WI38 (cell line): Measurements from ENCODE around the gene MOCOS.

Source experiments
- H3K4me3 ChIP-seq: 2 replicates; pipeline ENCODE4 v1.5.1; 2011; ENCODE audit warnings: low read depth, mild to moderate bottlenecking, control low read depth, low read length
- TF ChIP-seq, protein P1 (sequence below): IDR thresholded peaks from 2 replicates; pipeline ENCODE4 v1.5.1; 2012; ENCODE audit warnings: low read depth, mild to moderate bottlenecking, control low read depth, low read length

MOCOS gene

DNA sequence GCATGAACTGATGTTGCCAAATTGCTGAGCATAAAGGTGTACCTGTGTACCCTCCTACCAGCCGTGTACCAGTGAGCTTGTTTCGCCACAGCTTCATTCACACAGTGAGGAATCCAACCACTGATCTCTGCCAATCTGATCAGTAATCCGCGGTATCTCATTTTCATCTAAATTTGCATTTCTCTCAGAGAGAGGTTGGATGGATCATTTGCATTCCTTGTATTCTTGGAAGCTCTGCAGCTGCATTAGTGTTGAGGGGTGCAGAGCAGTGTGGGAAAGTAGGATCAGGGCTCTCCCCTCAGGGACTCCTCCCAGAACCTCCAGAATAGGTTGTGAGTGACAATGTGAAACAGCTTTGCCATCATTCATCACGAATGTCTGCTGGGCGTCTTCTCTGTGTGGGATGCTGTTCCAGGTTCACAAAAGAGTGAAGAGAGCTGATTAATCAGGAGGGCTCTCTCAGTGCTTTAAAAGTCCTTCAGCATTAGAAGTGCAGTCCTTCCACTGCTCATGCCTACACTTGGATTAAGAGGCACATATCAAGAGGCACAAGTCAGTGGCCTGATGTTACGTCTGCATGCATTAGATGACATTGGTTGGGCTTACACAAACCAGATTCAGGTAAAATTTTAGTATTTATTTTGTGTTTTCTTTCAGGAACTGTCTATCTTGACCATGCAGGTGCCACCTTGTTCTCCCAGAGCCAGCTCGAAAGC, 7.5 kb downstream of the MOCOS start:
- no peak overlapping the region for H3K4me3 ChIP-seq
- TF ChIP-seq, protein P1, sequence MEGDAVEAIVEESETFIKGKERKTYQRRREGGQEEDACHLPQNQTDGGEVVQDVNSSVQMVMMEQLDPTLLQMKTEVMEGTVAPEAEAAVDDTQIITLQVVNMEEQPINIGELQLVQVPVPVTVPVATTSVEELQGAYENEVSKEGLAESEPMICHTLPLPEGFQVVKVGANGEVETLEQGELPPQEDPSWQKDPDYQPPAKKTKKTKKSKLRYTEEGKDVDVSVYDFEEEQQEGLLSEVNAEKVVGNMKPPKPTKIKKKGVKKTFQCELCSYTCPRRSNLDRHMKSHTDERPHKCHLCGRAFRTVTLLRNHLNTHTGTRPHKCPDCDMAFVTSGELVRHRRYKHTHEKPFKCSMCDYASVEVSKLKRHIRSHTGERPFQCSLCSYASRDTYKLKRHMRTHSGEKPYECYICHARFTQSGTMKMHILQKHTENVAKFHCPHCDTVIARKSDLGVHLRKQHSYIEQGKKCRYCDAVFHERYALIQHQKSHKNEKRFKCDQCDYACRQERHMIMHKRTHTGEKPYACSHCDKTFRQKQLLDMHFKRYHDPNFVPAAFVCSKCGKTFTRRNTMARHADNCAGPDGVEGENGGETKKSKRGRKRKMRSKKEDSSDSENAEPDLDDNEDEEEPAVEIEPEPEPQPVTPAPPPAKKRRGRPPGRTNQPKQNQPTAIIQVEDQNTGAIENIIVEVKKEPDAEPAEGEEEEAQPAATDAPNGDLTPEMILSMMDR, result no peak

DNA sequence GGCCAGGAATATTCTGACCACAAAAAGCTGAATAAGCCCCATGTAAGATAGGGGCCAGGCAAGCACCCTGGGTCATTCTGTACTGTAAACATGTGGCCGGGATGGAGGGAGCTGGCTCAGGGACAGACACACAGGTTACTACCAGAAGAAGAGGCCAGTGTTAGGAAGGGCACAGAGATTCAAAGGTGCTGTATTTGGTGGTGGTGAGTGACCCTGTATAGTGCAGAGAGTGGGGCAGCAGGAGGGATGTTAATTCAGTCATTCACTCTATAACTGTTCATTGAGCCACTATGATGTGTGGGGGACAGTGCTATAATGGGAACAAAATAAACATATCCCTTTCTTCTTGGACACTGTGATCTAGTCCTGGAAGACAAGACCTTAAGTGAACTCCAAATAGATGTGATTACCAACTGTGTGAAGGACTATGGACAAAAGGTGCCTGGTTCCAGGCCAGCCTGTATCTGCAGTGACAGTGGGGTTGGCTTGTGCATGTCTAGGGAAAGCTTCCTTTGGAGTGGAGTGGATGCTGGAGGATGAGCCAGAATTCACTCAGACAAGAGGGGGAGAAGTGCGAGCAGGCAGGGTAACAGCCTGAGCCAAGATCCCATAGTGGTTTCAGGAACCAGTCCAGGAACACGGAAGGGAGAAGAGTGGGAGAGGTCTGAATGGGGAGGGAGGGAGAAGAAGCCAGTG, 8.3 kb downstream of the MOCOS start:
- TF ChIP-seq, protein P1, result no peak
- H3K4me3 ChIP-seq, result no peak overlapping the region

DNA sequence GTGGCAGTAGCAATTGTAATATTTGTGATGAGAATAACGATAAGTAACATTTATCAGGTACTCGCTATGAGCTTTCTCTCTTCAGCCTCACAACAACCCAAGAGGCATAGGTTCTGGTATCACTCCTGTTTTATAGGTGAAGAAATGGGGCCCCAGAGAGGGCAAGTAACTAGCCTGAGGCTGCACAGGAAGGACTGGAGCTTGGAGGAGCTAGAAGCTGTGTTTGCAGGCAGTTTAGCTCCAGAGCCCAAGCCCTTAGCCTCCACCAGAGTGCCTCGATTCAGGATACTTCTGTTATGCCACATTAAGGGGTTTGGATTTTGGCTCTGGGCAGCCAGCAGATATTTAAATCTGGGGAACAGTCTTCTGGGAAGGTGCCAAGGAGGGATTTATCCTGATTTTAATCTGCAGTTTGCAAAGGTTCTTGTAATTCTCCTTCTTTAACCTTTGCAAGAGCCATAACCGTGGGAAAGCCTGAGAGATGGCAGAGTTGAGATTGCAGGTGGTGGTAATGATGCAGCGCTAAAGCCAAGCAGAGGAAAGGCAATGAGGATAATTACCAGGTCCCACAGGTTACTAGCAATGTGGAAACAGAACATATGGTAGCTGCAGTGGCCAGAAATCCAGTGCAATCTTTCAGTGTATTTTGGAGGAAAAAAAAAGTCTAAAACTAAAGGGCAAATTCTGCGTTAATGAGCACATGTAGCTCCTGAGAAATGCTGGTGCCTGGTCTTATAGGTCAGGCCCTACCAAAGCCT, 9.1 kb downstream of the MOCOS start:
- TF ChIP-seq, protein P1, result no peak
- no peak overlapping the region for H3K4me3 ChIP-seq

DNA sequence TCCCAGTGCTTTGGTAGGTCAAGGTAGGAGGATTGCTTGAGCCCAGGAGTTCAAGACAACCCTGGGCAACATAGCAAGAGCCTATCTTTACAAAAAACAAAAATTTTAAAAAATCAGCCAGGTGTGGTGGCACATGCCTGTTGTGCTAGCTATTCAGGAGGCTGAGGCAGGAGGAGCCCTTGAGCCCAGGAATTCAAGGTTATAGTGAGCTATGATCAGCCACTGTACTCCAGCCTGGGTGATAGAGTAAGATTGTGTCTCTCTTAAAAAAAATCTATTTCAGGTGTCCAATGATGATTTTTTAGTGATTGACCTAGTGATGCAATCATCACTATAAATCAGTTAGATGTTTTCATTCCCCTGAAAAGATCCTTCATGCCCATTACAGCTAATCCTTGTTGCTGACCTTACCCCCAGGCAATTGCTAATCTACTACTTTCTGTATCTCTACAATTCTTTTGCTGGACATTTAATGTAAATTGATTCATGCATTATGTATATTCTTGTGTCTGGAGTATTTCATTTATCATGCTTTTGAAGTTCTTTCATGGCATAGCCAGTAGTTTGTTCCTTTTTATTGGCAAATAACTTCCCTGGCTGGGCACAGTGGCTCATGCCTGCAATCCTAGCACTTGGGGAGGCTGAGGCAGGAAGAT, 10.3 kb downstream of the MOCOS start:
- H3K4me3 ChIP-seq, result no peak overlapping the region
- TF ChIP-seq, protein P1, result no peak

DNA sequence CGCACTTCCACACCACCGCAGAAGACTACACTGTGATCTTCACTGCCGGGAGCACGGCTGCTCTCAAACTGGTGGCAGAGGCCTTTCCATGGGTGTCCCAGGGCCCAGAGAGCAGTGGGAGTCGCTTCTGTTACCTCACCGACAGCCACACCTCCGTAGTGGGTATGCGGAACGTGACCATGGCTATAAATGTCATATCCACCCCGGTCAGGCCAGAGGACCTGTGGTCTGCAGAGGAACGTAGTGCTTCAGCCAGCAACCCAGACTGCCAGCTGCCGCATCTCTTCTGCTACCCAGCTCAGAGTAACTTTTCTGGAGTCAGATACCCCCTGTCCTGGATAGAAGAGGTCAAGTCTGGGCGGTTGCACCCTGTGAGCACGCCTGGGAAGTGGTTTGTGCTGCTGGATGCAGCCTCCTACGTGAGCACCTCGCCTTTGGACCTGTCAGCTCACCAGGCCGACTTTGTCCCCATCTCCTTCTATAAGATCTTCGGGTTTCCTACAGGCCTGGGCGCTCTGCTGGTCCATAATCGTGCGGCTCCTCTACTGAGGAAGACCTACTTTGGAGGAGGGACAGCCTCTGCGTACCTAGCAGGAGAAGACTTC, 12.5 kb downstream of the MOCOS start:
- no peak overlapping the region for H3K4me3 ChIP-seq
- TF ChIP-seq, protein P1, result no peak

DNA sequence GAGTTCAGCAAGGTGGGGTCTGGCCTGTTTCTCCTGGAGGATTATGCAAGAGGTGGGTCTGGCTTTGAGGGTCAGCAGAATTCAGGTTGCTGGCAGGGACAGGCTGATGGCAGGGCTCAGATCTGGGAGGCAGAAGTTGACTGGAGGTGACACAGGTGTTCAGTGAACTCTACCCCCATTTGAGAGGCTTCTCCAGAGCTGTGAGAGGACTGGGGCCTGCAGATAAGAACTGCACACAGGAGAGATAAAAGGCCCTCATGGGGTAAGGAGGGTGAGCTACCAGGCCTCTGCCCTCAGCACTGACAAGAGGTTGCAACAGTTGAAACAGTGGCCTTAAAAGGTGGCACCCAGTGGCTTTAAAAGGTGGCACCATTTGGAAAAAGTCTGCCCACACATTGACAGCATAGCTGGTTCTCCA, 13.1 kb downstream of the MOCOS start:
- no peak overlapping the region for H3K4me3 ChIP-seq
- TF ChIP-seq, protein P1, result no peak
